Central memory CD8-positive, alpha-beta T cell (primary cell): ENCODE results near the gene CHD9.

Source experiments
- ATAC-seq: fragments of 150-1000 bp; cut with Tn5 transposase; replicated peaks from 2 replicates; pipeline ENCODE4 v1.10.0; 2022; ENCODE audit warnings: mild to moderate bottlenecking, moderate FRiP score, moderate number of reproducible peaks; ENCODE audit not compliant: poor library complexity, severe bottlenecking; ENCODE audit errors: extremely low read depth
- DNase-seq, 2 donors: peaks; one replicate each; pipeline ENCODE4 v3.0.0; 2021; ENCODE audit warnings: low spot score in 2 of 2
- H3K27ac Mint-ChIP-seq: one replicate; pipeline ENCODE4 v1.8.0; 2022; ENCODE audit warnings: low read depth, mild to moderate bottlenecking, moderate library complexity, mixed read lengths
- H3K27me3 Mint-ChIP-seq: one replicate; pipeline ENCODE4 v1.8.0; 2022; ENCODE audit warnings: mixed read lengths
- H3K36me3 Mint-ChIP-seq: one replicate; pipeline ENCODE4 v1.8.0; 2022; ENCODE audit warnings: mild to moderate bottlenecking, moderate library complexity, mixed read lengths; ENCODE audit not compliant: insufficient read depth
- H3K4me1 Mint-ChIP-seq: one replicate; pipeline ENCODE4 v1.8.0; 2022; ENCODE audit warnings: mixed read lengths
- H3K4me3 Mint-ChIP-seq: one replicate; pipeline ENCODE4 v1.8.0; 2022; ENCODE audit warnings: mild to moderate bottlenecking, moderate library complexity, mixed read lengths
- H3K9me3 Mint-ChIP-seq: one replicate; pipeline ENCODE4 v1.8.0; 2022; ENCODE audit warnings: mixed read lengths

Gene CHD9

DNA sequence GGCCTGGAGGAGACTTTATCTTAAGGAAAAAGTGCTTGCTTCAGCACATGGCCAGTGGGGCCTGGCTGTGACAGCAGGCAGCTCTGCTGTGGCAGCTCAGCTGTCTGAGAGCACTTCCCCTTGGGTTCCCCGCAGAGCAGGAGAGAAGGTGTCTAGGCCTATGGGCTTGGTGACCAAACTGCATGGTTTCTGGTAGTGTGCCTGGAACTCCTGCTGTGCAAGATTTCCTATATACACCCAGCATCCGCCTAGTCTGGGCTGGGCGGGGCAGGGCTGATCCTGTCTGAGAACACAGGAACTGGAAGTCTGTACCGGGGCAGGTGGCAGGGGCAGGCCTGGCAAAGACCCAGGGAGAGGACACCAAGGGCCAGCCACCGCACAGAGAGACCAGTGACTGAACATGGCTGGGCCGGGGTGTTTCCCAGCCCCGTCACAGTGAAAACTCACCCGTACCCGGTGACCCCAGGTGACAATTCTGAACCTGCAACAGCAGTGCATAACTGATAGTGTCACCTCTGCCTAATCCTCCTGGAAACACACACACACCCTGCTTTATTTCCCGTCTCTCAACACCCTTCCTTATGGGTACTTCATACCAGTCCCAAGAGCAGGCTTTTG is 39.3 kb downstream of the CHD9 start:
- peaks cover 49% of the 10 kb centered on the region for H3K4me1 Mint-ChIP-seq
- DNase-seq (peak in 1 of 2 donors; percentile 9), ATAC-seq (no peak)
- H3K9me3 Mint-ChIP-seq, result no peaks in the 10 kb centered on the region
- no peak overlapping the region for H3K4me3 Mint-ChIP-seq
- H3K27me3 Mint-ChIP-seq, result no peaks in the 10 kb centered on the region
- peaks cover 3% of the 10 kb centered on the region for H3K36me3 Mint-ChIP-seq
- H3K27ac Mint-ChIP-seq, result no peak overlapping the region

DNA sequence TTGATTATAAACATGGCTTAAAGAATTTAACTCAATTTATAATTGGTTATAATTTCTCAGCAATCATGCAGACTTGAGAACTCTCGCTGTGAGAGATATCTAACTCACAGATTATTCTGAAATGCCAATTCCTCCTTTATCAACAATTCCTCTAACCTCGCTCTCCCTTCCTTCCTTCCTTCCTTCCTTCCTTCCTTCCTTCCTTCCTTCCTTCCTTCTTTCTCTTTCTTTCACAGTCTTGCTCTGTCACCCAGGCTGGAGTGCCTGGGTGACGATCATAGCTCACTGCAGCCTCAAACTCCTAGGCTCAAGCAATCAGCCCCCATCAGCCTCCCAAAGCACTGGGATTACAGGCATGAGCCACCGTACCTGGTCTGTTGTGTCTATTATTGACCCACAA is 42.4 kb downstream of the CHD9 start:
- H3K4me3 Mint-ChIP-seq, result no peak overlapping the region

DNA sequence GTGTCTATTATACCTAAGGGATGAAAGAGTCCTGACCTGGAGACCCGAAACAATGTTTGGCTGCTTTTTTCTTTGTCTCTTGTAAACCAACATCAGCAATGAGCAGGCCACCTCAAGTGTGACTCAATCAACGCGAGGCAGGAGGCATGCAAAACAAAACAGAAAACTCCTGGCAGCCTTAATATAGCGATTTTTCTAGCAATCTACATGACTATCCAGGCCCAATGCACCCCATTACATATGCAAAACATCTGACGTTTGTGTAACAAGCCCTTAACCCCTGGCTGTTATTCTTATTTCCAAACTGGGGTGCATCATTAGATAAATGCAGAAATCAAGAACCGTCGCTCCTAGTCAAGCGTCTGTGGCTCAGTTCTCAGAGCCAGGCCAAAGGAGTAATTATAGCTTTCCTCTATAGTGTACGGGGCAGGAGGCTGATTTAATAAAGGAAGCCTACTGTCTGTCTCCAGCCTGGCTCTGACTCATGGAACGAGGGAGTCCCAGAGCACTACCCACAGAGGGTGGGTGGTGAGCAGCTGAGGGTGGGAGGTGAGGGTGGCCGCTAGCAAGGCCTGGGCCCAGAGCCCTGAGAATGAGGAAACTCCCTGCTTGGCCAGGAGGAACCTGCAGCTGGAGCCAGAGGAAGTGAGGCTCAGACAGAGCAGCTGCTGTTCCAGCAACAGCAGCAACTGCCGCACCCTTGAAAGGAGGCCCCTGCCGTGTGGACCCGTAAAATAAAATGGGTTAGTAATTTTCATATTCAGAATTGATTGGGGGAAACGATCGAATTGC is 43.9 kb downstream of the CHD9 start:
- DNase-seq, result peak; percentile 22 to 42
- no peaks in the 10 kb centered on the region for H3K27me3 Mint-ChIP-seq

More for the DNA sequence above, 42.4 kb downstream of the CHD9 start:
- Mint-ChIP-seq H3K27ac (peak overlapping the region; percentile 96), H3K4me1 (peaks cover 34% of the 10 kb centered on the region), H3K9me3 (no peaks in the 10 kb centered on the region), H3K27me3 (no peaks in the 10 kb centered on the region), H3K36me3 (peaks cover 8% of the 10 kb centered on the region)
- ATAC-seq, result no peak
- no peak for DNase-seq

DNA sequence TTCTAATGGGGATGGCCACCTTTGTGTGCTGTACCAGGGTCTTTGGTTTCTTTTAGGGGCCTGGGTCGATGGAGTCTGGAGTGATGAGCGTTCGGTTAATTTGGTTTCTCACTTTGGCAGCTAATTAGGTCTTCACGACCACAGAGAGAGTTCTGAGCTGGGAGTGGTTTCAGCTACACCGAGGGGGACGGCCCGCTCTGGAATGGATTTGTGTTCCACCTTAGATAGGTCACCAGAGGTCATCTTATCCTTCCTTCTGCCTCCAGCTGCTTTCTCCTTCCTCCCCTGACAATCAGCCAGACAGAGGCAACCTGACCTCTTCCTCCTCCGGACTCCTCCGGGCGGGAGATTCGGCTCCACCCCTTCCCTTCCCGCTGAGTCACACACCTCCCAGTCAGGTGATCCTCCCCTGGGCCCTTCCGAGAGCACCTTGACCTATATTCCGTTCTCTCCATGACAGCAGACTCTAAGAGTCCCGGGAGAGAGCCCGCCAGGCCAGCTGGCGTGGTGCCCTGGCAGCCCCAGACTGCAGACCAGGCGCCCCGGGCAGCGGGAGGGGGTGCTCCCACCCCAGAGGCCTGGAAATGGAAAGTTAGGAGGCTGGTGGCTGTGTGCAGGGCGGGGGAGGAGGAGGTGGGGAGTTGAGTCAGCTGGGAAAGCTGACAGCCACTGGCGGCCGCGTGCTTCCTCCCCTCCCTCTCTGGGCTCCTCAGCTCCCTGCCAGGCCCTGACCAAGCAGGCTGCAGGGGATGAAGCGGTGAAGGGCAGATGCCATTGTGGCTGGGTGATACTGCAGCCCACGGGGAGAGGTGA is 44.7 kb downstream of the CHD9 start:
- peaks cover 8% of the 10 kb centered on the region for H3K36me3 Mint-ChIP-seq
- H3K4me3 Mint-ChIP-seq, result peak overlapping the region; percentile 79
- H3K27ac Mint-ChIP-seq, result peak overlapping the region; percentile 96
- DNase-seq, result peak; percentile 18 to 45
- H3K27me3 Mint-ChIP-seq, result no peaks in the 10 kb centered on the region
- no peaks in the 10 kb centered on the region for H3K9me3 Mint-ChIP-seq
- H3K4me1 Mint-ChIP-seq, result peaks cover 29% of the 10 kb centered on the region
- peak; percentile 79 for ATAC-seq

More for the DNA sequence above, 43.9 kb downstream of the CHD9 start:
- peaks cover 8% of the 10 kb centered on the region for H3K36me3 Mint-ChIP-seq
- no peaks in the 10 kb centered on the region for H3K9me3 Mint-ChIP-seq
- H3K4me3 Mint-ChIP-seq, result peak overlapping the region; percentile 79
- peaks cover 29% of the 10 kb centered on the region for H3K4me1 Mint-ChIP-seq
- peak; percentile 74 for ATAC-seq
- peak overlapping the region; percentile 96 for H3K27ac Mint-ChIP-seq

DNA sequence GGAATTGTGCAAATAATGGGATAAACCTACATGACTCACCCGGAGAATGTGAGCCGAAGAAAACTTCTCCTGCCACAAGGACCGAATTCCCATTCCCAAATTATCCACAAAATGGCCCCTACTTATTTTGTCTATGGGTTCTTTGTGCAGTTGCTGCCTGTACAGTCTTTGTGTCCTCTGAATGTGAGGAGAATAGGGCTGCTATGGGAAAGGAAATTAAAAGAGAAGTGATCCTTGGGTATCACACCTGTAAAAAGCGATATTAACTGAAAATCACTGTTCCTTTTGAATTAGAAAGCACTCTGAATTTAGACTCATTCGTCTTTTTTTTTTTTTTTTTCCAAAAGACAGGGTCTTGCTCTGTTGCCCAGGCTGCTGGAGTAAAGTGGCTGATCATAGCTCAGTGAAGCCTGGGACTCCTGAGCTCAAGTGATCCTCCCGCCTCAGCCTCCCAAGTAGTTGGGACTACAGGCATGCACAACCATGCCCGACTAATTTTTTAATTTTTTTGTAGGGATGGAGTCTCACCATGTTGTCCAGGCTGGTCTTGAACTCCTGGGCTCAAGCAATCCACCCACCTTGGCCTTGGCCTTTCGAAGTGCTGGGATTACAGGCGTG is 45.4 kb downstream of the CHD9 start:
- Mint-ChIP-seq H3K4me3 (peak overlapping the region; percentile 79), H3K27ac (no peak overlapping the region), H3K36me3 (peaks cover 8% of the 10 kb centered on the region), H3K9me3 (no peaks in the 10 kb centered on the region), H3K4me1 (peaks cover 29% of the 10 kb centered on the region), H3K27me3 (no peaks in the 10 kb centered on the region)
- DNase-seq (no peak), ATAC-seq (no peak)

DNA sequence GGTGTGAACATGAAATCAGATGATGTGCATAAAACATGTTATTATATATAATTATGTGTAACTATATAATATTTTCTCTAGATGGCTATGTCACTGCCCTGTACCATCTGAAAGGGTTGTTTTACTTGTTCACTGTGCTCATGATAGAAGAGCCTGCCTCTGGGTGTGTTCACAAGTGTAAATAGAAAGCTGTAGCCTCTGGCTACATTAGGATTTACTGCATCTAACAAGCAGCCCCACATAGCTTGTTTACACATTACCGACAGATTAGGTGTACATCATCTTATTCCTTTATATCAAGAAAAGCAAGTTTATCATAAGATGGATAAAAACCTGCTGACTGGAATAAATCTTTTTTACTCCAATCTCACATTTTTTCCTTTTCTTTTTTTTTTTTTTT is 46.1 kb downstream of the CHD9 start:
- Mint-ChIP-seq H3K4me1 (peaks cover 29% of the 10 kb centered on the region), H3K36me3 (peaks cover 8% of the 10 kb centered on the region), H3K9me3 (no peaks in the 10 kb centered on the region), H3K27me3 (no peaks in the 10 kb centered on the region), H3K4me3 (no peak overlapping the region), H3K27ac (no peak overlapping the region)
- DNase-seq, result no peak
- ATAC-seq, result no peak

DNA sequence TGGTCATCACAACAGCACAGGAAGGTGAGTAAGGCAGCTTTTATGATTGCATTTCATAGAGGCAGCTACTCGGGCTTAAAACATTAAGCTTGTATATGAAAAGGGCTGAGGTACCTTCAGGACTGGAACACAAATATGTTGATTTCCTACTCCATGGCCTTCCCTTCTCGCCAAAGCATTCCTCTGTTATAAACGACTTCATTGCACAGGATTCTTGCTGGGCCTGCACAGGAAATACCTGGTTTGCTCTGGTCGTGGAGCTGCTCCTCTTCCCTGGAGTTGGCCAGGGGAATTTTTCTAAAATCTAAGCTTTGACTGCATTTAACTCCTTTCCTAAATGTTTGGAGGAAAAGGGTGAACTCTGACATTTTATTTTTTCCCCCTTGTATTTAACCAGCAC is 49.0 kb downstream of the CHD9 start:
- H3K4me1 Mint-ChIP-seq, result peaks cover 24% of the 10 kb centered on the region
- H3K27me3 Mint-ChIP-seq, result no peaks in the 10 kb centered on the region
- H3K4me3 Mint-ChIP-seq, result no peak overlapping the region
- H3K27ac Mint-ChIP-seq, result no peak overlapping the region
- no peaks in the 10 kb centered on the region for H3K9me3 Mint-ChIP-seq
- ATAC-seq (no peak), DNase-seq (no peak)
- H3K36me3 Mint-ChIP-seq, result peaks cover 8% of the 10 kb centered on the region

DNA sequence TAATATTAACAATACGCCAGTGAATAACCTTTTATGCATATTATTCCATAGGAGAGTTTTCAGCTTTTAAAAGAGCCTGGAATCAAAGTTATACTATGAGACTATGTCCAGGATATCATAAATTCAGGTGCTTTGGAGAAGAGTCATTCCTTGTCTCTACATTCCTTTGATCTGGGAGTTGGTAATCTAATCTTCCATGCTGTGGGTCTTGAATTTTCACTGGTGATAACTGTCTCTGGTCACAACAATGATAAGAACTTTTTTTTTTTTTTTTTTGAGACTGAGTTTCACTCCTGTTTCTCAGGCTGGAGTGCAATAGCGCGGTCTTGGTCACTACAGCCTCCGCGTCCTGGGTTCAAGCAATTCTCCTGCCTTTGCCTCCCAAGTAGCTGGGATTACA is 50.8 kb downstream of the CHD9 start:
- Mint-ChIP-seq H3K4me3 (no peak overlapping the region), H3K27ac (no peak overlapping the region), H3K4me1 (peaks cover 11% of the 10 kb centered on the region), H3K36me3 (no peaks in the 10 kb centered on the region), H3K9me3 (no peaks in the 10 kb centered on the region), H3K27me3 (no peaks in the 10 kb centered on the region)
- no peak for DNase-seq
- no peak for ATAC-seq

DNA sequence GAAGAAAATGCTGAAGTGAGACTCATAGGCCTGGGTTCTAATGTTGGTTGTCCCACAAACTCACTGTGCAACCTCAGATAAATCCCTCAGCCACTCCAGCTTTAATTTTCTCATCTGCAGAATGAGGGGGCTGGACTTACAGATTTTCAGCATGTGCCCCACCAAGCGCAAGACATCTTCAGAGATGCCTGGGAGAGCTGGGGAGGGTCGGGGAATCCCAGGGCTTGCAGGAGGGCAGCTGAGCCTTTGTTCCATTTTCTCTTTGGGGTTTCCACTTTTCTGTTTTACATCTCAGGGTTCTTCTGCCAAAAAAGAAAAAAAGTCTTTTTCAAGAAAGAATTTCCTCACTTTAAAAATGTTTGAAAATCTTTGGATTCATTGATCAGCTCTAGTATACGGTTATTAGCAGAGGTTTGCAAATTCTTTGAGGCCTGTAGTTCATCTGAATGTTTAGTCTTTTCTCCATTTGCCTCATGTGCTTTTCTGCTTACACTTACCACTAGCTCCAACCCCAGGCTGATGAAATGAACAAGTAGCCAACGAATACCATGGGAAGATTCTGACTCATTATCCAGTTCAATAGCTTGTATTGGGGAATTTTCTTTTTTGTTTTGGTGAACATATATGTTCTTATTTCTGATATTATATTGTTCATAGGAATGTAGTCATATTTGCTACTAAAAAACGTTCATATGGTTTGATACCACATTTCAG is 56.4 kb downstream of the CHD9 start:
- Mint-ChIP-seq H3K36me3 (peaks cover 2% of the 10 kb centered on the region), H3K27me3 (no peaks in the 10 kb centered on the region), H3K4me3 (no peak overlapping the region), H3K4me1 (peaks cover 14% of the 10 kb centered on the region), H3K27ac (no peak overlapping the region), H3K9me3 (no peaks in the 10 kb centered on the region)
- no peak for DNase-seq
- no peak for ATAC-seq

DNA sequence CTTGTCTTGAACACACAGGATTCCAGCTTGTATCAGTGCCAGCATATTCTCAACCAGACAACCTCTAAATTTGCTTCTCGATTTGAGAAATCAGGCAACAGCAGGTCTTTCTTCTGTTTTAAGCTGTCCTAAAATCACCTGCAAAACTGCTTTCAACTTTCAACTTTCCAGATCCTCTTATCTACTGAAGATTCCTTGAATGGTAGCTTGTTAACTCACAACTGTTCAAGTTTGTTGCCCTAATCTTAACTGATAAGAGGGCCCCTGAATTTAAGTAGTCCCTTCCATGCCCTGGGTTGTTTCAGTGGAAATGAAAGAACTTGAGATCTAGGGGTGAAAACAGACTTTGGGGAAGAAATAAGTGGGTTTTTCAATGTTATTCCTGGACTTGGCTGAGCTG is 57.2 kb downstream of the CHD9 start:
- peak overlapping the region; percentile 20 for H3K27ac Mint-ChIP-seq
- DNase-seq (no peak), ATAC-seq (no peak)
- H3K4me1 Mint-ChIP-seq, result peaks cover 9% of the 10 kb centered on the region
- peaks cover 2% of the 10 kb centered on the region for H3K36me3 Mint-ChIP-seq
- H3K9me3 Mint-ChIP-seq, result no peaks in the 10 kb centered on the region
- no peak overlapping the region for H3K4me3 Mint-ChIP-seq
- no peaks in the 10 kb centered on the region for H3K27me3 Mint-ChIP-seq

DNA sequence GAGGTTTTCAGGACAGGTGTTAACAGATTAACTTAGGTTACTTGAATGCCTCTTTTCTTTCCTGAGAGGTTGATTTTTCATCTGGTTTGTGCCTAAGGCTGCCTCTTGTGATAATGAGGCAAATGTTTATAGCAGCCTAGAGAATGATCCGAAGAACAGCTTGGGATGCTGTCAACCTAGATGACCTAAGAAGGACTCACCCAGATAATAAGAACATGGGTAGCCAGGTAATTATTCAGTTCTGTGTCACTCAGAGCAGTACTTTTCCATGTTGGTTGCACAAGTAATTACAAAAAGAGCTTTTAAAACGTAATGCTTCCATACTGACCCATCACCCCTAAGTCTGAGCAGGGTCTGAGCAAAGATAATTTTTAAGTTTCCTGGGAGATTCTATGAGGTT is 60.3 kb downstream of the CHD9 start:
- Mint-ChIP-seq H3K4me3 (no peak overlapping the region), H3K36me3 (peaks cover 3% of the 10 kb centered on the region), H3K4me1 (peaks cover 9% of the 10 kb centered on the region), H3K9me3 (no peaks in the 10 kb centered on the region), H3K27ac (no peak overlapping the region), H3K27me3 (no peaks in the 10 kb centered on the region)
- ATAC-seq, result no peak
- DNase-seq, result no peak

DNA sequence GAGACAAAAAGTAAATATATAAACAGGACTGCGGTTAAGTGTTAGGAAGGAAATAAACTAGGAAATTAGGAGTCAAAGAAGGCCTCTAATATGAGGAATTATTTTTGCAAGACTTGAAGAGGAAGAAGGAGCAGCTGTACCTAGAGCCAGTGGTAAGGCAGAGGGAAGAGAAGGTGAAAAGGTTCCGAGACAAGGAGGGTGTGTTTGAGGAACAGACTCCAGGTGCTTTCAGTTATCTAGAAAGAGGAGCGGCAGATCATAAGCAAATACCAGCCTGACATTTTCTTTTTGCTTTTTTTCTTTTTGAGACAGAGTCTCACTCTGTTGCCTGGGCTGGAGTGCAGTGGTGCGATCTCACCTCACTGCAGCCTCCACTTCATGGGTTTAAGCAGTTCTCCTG is 61.0 kb downstream of the CHD9 start:
- Mint-ChIP-seq H3K36me3 (peaks cover 3% of the 10 kb centered on the region), H3K27me3 (no peaks in the 10 kb centered on the region), H3K9me3 (no peaks in the 10 kb centered on the region), H3K27ac (no peak overlapping the region), H3K4me3 (no peak overlapping the region), H3K4me1 (peaks cover 9% of the 10 kb centered on the region)
- DNase-seq (no peak), ATAC-seq (no peak)
